Measurements from ENCODE around the gene CCDC3.

DNA sequence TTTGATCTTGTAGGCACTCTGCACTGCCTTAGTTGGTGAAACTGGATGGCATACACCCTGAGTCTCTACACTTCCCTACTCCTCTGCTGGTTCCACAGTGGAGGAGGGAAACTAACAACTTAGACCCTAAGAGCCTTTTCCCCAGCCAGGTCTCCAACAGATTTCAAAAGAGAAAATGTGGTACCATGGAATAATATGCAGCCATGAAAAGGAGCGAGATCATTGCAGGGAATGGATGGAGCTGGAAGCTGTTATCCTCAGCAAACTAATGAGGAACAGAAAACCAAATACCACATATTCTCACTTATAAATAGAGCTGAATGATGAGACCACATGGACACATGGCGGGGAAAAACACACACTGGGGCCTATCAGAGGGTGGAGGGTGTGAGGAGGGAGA, 36.3 kb upstream of the CCDC3 start:
- TF ChIP-seq EP300 (IDR thresholded peaks at IDR 0.05; ENCODE audit: borderline replicate concordance) (no peak), NFIC (IDR thresholded peaks at IDR 0.05) (no peak), TAF1 (IDR thresholded peaks at IDR 0.05; ENCODE audit: low read depth) (no peak)

All from Ishikawa (cell line).